Myocyte (in vitro differentiated cells): ENCODE data around the gene COPS9. TPM values are rescaled to one million over a fixed set of nuclear protein-coding genes. Genes with fewer than 3 reads are reported as not detected.

Experiments
- DNase-seq: peaks from one replicate; pipeline ENCODE4 v3.0.0-alpha.2; 2012; ENCODE audit warnings: low read depth
- polyA plus RNA-seq: library from polyadenylated mRNA; unstranded; fragments of >200 nt; gene quantifications from one replicate; pipeline ENCODE4 v1.2.1, GENCODE V29; 2012; ENCODE audit warnings: missing spikeins
- total RNA-seq: library from RNA; depleted of rRNA; stranded (reverse); fragments of >200 nt; gene quantifications from 2 replicates; pipeline ENCODE4 v1.2.3, GENCODE V29; 2014

Gene COPS9
- total RNA-seq = 61.9 and 134 TPM in 2 replicates
- 365 TPM for polyA plus RNA-seq

DNA sequence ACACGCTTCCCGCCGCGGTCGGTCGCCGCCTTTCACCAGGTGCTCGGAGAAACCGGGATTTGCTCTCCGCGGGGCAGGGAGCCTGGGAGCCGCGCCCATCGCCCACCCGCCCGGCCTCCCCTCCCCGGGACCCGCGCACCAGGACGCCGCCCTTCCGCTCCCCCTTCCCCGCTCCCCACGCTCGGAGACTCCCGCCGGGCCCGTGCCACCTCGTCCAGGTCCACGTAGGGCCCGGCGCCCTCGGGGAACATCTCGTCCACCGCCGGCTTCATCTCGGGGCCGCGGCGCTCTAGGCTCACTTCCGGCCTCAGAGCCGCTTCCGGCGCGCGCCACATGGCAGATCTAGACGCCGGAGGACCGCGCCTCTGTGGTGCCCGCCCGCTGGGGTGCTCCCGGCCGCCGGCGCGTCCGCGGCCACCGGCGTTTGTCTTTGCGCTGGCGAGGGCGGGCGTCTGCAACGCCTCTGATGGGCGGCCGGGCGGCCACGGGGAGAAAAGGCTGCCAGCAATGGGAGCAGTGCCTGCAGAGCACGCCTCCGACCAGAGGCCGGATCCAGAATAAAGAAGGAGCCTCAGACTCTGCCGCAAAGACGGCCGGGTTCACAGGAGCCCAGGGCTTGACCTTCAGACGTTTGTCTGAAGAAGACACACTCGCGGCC, at the start of gene COPS9:
Gene COPS9 (minus strand): TSS at position 293 of the 658 bp plus-strand sequence. CDS start 21 bp downstream, at position 272.
- DNase-seq = peak; percentile 91

- DNase-seq = no peak
Measured at GRCh38 chr2:240184656-240185055, 48.6 kb upstream of the COPS9 start.

- DNase-seq = no peak
Measured at GRCh38 chr2:240183875-240184590, 47.9 kb upstream of the COPS9 start.

DNA sequence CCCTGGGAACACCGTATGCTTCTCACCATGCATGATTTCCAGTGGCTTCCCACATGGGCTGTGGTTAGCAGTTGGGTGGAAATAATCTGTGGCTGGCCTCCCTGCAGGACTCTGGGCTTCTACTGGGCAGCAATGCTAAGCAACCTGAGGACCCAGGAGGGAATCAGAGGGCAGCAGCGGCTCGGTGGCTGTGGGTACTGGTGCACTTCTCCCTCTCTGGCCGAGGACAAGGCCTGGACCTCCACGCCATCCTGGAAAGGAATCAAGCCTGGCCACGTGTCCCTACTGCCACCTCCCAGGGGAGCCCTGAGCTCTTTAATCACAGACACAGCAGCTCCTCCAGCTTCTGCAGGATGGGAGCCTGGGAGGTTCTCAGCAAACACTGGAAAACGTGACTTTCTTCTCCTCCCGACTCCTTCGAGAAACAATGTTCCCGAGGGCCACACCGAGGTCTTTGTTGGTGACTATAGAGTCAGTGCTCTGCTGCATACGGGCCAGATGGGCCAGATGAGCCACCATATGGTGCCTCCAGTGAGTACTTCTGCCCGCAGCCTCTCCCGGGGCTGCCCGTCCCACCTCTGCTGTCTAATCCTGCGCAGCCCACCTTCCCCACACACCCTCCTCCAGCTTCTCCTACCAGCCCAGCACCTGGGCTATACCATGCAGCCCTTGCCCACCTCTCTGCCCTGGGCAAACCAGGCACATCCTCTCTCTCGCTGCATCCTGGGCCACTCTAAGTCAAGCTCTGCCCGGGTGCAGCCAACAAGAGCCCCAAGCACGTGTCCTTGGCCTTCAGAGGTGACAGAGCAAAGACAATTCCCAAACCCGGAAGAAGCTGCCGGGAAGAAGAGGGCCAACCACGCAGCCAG, 47.1 kb upstream of the COPS9 start:
- peak; percentile 72 for DNase-seq

DNA sequence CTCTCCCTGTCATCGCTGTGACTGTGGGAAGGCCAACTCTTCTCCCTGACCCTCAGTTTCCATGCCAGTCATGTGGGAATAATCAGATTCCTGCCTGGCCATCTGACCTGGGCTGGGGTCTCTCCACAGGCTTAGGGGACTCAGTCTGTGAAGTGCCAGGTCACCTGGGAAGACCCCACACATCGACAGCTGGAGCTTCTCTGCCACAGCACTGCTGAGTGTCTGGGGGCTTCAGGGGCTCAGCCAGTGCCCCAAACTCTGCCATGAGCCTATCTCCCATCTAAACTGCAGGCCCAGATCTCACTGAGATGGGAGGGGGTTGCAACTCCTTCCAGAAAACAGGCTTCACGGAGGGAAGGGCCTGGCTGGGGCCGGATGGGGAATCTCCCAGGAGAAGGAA, 46.4 kb upstream of the COPS9 start:
- no peak for DNase-seq

DNA sequence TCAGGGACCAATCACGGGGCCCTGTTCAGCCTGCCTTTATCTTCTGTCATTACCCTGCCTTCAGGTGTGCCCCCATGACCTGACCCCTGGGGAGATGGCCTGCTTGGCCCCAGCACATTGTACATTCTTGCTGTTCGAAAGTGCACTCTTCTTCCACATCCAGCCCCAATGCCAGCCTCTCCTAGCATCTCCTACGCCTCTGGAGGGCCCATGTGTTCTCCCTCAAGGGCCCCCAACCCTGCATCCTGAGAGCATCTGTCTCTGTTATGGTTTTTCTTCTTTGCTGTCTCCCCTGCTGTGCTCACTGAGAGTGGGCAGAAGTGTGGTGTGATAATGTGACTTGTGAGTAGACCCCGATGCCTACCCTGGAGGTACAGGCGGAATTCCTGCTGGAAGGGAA, 45.9 kb upstream of the COPS9 start:
- no peak for DNase-seq

GRCh38 chr2:240179941-240180666, 44.0 kb upstream of the COPS9 start:
- peak; percentile 98 for DNase-seq

DNA sequence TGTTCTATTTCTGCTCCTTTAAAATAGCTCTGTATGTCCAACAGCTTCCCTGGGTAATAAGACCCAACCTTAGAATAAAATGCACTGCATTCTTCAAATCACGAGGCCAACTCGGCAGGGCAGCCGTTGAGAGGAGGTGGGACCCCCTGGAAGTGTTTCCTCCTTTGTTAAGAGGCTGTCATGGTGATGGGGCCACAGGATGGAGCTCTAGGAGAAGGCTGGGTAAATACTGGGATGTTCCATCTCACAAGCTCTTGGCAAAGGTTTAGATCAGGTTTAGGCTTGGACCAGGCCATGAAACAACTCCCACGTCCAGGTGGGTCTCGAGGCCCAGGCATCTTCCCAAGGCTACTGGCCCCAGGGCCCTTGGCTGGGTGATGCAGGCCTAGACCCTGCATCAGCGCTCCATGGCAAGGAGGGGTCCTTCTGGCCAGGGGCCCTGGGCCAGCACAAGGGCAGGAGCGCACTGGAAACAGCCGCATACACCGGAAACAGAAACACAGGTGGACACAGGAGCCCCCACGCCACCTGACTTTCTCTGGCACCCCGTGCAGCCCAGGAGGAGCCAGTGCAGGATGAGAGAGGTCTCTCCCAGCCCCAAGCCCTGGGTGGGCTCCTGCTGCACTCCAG, 43.2 kb upstream of the COPS9 start:
- peak; percentile 52 for DNase-seq

GRCh38 chr2:240178564-240178963, 42.5 kb upstream of the COPS9 start:
- no peak for DNase-seq

- DNase-seq = no peak
Measured at GRCh38 chr2:240174496-240174895, 38.4 kb upstream of the COPS9 start.

DNA sequence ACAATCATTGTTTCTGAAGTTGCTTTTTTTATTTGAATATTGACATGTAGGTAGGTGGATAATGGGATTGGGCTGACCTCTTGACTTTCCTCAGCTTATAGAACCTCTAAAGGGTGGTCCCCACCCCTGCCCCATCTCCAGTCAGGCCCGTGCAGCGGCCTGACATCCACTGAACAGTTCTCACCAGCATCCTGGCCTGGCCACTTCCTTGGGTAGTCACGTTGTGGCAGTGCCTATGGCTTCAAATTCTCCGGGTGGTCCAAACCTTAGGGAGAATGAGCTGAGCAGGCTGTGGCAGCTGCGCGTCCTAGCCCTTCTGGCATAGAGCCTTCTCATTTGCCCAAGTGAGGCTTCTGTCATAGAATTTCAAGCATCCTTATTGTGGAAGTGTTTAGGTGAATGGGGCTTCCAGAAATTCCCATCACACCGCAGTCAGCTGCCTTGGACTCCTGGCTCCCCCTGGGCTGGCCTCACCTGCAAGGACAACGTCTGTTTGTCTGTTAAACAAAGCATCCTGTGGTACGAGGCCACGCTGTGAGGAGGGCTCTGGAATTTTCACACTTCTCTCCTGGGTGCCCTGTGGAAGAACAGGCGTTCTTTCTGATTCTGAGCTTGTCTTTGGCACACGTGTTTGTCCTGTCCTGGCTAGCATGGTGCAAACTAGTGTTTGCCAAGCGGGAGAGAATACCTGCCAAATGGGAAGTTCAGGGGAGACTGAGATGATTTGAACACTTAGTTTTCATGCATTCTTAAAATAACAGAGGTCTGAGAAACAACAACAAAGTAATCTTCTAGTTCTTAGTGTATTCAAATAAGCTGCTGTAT, 36.2 kb upstream of the COPS9 start:
- DNase-seq = peak; percentile 22

DNA sequence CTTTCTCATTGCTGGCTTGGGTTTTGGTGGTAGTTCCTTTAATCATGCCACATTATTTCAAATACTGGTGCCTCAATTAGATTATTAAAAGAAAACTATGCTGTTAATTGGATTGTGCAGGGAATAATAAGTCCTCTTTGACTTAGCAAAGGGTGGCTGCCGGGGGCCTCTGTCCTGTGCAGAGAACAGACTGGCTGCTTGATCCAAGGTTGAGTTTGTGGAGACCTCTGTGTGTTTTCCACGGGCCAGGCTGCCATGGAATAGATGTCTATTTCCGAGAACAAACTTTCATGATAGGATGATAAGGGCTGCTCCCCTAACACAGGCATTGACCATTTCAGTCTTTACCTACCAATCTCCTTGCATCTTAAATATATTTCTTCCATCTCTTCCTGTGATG, 34.8 kb upstream of the COPS9 start:
- DNase-seq = no peak

GRCh38 chr2:240170354-240170735, 34.2 kb upstream of the COPS9 start:
- no peak for DNase-seq

DNA sequence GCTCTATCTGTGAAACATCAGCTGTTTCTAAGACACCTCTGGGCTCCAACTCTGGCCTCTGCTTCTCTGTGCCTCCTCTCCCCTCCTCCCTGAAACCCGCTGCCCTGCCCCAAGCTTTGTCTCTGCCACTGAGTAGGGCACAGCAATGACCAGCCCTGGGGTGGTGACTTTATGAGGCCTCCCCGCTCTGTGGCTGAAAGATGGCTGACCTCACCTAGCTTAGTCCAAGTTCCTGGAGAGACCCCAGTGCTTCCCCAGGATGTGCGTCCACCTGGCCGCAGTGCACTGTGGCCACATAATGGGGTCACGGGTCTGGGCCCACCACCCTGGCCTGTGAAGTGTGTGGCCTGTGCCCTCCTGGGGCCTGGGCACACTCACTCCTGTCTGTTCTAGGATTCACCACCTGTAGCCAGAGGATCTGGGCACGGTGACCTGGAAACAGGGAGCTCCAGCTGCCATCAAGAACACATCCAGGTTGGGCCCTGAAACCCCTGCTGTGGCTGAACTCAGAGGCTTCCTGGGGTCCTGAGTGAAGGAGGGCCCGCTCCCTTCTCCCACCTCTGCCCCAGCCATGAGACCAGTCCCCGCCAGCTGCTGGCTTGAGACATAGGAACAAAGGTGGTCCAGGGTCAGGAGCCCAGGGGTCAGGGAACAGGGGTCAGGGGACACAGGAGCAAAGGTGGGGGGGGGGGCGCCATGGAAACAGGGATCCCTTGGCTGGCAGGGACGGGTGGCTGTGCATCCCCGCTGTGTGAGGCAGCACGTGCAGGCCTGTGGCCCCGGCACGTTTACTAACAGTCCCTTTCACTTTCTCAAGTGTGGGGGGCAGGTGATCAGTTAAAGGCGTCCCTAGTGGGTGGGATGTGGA, 33.6 kb upstream of the COPS9 start:
- DNase-seq = no peak

DNA sequence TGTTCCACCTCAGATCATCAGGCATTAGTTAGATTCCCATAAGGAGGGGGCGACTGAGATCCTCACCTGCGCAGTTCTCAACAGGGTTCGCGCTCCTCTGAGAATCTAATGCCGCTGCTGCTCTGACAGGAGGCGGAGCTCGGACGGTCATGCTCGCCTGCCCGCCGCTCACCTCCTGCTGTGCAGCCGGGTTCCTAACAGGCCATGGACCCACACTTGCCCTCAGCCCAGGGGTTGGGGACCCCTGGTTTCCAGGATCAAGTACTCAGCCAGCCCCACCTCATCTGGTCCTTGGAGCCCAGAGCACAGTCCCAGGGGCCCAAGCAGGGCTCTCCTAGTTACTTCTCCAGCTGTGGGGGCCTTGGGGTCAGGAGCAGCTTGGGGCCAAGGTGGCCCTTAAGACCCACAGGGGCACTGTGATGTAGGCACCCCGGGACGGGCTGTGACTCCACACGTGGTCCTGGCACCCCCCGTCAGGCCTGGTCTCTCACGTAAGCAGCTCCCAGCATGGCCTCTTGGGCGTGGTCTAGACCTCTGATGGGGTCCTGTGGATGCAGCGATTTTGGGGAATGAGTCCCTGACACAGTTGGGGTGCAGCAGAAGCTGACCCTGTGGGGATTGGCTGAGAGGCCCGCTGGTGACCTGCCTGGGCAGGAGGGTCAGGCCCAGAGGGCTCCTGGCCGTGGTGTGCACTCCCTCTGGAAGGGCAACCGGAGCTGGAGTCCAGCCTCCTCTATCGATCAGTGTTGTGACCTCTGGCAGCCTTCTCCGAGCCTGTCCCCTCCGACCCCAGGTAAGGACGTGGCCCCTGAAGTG, 32.6 kb upstream of the COPS9 start:
- no peak for DNase-seq

DNA sequence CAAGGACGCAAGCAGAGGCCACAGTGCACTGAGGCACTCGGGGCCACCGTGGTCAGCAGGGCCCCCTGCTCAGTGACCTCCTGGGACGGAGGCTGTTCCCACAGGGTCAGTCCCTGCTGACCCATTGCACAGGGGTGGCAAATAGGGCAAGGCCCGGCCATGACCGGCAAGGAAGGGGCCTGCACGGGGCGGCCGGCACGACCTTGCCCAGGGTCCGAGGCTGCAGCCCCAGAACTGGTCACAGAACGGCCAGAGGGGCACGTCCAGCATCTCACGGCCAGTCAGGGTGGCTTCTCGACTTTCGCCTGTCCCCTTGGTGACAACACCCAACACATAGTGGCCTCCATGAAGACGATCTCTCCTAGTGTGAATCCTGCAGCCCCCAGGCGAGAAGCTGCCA, 31.9 kb upstream of the COPS9 start:
- no peak for DNase-seq

DNA sequence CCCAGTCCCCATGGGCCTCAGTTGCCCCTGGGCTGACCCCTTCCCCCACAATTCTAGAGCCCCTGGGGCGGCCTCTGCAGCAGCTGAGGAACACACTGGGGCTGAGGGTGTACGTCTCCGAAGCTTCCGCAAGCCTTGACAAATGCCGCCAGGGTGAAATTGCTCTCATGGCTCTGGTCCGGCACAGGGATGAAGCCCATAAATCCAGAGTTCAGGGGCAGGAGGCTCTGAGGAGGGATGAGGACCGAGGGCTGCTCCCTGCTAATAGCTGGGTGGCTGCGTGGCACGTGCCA, 31.4 kb upstream of the COPS9 start:
- no peak for DNase-seq
